Activated CD8-positive, alpha-beta memory T cell treated with anti-CD3 and anti-CD28 coated beads, Interleukin-2, amount 50 U/mL, for 1 hour (primary cell): Measurements from ENCODE around the gene LIMS1.
"Not testable (repeated sequence)": the region's sequence is repeated elsewhere in the genome, so short reads cannot be mapped to it uniquely, and the experiment has no call there.

Source experiments
- DNase-seq: peaks from one replicate; pipeline ENCODE4 v3.0.0-alpha.2; 2020; ENCODE audit errors: extremely low read depth

LIMS1 gene

GRCh38 chr2:108634576-108635160 is 100.4 kb downstream of the LIMS1 start:
- no peak for DNase-seq

- DNase-seq: no peak
Observed at GRCh38 chr2:108635630-108636354, 101.5 kb downstream of the LIMS1 start.

- DNase-seq: no peak
Observed at GRCh38 chr2:108637304-108637669, 103.0 kb downstream of the LIMS1 start.

DNA sequence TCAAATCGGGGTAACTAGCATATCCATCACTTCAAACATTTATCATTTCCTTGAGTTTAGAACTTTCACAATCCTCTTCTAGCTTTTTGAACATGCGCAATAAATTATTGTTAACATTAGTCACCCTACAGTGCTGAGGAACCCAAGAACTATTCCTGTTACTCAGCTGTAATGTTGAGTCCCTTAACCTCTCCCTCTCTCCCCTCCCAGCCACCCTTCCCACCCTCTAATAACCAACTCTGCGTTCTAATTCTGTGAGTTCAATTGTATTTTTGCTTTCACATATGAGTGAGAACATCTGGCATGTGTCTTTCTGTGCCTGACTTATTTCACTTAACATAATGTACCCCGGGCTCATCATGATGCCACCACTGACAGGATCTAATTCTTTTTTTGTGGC is 106.5 kb downstream of the LIMS1 start:
- DNase-seq: no peak

DNA sequence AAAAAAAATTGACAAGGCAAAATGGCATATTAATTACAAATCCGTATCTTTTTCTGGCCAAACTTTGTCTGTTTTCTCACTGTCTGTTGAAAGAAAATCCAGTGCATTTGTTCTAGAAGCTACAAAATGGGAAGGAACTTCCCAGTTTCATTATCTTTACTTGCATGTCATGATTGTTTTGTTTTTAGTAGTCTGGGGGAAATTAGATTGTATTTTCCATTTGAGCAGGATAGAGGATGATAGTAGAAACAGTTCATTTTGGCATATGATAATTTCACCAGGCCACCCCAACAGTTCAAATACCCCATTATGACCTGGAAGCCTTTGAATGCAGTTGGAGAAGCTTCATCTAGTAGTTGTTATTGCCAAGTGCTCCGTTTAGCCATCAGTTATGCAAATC is 107.5 kb downstream of the LIMS1 start:
- DNase-seq: no peak

GRCh38 chr2:108643261-108643849 is 109.1 kb downstream of the LIMS1 start:
- DNase-seq: no peak

GRCh38 chr2:108643862-108644261 is 109.6 kb downstream of the LIMS1 start:
- DNase-seq: not testable (repeated sequence)

DNA sequence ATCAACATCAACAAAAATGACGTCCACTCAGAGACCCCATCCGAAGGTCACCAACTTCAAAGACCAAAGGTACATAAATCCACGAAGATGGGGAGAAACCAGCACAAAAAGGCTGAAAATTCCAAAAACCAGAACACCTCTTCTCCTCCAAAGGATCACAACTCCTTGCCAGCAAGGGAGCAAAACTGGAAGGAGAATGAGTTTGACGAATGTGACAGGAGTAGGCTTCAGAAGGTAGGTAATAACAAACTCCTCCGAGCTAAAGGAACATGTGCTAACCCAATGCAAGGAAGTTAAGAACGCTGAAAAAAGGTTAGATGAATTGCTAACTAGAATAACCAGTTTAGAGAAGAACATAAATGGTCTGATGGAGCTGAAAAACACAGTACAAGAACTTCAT is 110.2 kb downstream of the LIMS1 start:
- not testable (repeated sequence) for DNase-seq

GRCh38 chr2:108648796-108649195 is 114.5 kb downstream of the LIMS1 start:
- DNase-seq: not testable (repeated sequence)

- DNase-seq: not testable (repeated sequence)
Observed at GRCh38 chr2:108650465-108650864, 116.2 kb downstream of the LIMS1 start.

DNA sequence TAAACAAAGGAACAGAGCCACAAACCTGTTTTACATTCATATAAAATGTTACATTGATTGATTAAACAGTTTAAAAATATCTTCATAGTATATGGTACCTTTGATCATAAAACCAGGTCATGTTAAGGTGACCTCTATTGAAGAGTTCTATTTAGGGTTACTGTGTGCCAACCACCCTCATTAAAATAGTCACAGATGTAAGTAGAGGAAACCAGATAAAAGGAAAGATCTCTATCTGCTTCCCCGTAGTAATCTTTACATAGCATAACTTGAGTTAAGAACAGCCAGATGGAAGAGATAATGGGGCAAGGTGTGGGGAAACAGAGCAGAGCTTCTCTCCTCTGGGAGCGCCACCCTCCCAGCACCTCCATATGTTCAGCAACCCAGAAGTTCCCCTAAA is 117.2 kb downstream of the LIMS1 start:
- DNase-seq: not testable (repeated sequence)

DNA sequence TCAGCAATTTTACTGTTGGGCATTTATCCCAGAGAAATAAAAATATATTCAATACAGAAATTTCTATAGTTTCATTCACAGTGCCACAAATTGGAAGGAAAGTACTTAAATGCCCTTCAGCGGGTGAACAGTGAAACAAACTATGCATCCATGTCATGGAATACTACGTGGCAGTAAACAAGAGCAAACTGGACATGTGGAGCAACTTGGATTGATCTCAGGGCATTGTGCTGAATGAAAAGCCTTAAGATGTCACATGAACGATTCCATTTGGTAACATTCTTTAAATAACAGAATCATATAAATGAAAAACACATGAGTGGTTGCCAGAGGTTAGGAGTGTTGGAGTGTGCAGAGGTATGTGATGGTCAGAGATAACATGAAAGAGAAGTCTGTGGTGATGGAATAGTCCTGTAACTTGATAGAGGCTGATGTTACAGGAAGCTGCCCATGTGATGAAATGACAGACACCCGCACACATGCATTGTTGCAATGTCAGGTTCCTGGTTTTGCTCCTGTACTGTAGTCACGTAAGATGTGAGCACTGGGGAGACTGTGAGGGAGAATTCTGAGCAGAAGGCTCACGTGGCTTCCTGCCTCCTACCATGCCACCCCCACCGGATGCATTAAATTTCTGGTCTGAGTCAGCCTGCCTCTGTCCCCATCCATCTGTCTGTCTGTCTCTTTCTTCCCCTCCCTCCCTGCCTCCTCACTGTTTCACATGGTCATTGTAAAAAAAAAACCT is 118.1 kb downstream of the LIMS1 start:
- DNase-seq: not testable (repeated sequence)

DNA sequence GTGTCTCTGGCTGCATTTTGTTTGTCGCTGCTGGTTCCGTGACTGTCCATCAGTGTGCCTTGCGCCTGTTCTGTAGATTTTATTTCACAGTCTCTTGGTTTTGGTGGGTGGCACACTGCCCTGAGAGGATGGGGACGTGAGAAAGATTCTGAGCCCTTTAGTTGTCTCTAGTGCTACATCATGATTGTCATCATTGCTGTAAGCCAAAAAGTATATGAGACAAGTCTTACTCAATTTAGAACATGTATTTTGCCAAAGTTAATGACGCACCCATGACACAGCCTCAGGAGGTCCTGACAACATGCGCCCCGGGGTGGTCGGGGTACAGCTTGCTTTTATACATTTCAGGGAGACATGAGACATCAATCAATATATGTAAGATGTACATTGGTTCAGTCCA is 119.2 kb downstream of the LIMS1 start:
- DNase-seq: not testable (repeated sequence)

DNA sequence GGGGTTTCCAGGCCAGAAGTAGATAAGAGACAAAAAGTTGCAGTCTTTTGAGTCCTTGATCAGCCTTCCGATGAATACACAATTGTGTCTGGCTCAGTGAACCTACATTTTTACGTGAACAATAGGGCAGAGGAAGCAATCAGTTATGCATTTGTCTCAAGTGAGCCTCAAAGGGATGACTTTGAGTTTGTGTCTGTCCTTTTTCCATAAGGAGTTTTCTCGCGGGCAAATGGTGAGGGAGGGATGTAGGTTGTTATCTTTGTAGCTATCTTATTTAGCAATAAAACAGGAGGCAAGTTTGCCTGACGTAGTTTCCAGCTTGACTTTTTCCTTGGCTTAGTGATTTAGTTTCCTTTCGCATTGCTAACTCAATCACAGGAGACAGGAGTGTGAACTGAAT is 119.6 kb downstream of the LIMS1 start:
- DNase-seq: not testable (repeated sequence)

- DNase-seq: not testable (repeated sequence)
Observed at GRCh38 chr2:108654521-108655125, 120.4 kb downstream of the LIMS1 start.

DNA sequence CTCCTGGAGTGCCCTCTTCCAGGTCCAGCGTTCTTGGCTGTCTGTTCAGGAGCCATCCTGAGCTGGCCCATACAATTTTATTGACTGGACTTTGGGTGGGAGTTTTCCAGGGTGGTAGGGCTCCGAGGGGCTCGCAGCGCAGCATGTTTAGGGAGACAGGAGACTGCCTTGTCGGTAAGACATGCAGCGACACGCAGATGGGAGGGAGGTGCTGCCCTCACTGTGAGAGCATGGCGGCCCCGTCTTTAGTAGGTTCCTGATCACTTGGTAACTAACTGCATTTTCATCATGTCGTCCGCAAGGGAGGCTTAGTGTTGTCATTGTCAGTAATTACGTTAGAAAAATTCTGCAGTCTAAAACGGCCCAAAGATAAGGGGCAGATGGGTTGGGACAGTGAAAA is 121.0 kb downstream of the LIMS1 start:
- not testable (repeated sequence) for DNase-seq

- DNase-seq: not testable (repeated sequence)
Observed at GRCh38 chr2:108656282-108656681, 122.0 kb downstream of the LIMS1 start.

GRCh38 chr2:108657517-108657916 is 123.2 kb downstream of the LIMS1 start:
- DNase-seq: not testable (repeated sequence)

DNA sequence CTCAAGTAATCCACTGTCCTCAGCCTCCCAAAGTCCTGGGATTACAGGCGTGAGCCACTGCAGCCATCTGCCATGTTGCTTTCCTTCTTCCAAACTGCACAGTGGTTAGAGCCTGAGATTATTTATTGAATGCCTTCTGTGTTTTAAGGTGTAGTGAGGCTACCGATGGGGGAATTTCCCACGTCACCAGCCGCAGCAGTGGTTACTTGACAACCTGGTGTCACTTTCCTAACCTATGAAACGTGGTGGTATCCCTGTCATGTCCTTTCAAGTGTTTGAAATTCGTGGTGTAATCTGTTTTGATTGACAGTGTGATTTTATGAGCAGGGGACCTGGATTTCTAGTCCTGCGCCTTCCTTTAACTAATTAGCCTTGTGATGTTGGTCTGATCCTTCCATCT is 124.3 kb downstream of the LIMS1 start:
- DNase-seq: not testable (repeated sequence)

- DNase-seq: not testable (repeated sequence)
Observed at GRCh38 chr2:108661493-108661892, 127.2 kb downstream of the LIMS1 start.

DNA sequence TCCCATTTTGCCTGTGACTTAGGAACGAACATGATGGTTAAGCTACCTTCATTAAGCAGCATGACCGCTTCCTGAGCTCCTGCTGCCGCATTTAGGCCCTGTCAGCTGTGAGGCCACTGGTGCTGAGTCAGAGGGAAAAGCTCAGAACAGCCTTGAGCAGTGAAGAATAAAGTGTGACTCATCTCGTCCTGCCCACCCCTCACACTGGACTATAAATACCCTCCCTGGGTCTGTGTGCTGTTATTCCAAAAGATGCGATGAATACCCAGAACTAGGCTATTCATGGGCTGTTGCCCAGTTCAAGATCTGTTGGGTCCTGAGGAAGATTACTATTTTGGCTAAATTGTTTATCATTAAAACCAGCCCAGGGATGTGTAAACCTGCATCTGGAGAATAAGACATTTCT is 127.9 kb downstream of the LIMS1 start:
- not testable (repeated sequence) for DNase-seq

DNA sequence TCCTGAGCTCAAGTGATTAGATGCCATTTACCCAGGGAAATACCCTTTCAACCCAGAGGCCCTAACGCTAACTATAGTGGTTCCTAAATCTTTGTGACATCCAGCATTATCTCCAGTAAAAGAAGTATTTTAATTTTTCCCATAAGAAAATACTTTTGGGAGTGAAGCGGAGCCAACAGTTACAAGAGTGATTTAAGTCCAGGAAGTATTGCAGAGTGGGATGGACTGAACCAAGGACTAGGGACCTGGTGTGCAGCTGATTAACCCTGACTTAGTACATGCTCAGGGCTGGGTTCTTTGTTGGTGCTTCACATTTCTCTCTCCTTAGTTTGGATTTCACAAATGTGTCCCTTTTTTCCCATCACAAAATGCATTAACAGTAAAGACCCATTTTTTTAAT is 129.1 kb downstream of the LIMS1 start:
- DNase-seq: not testable (repeated sequence)
